Left lung (tissue), 10 donors: ENCODE results near the gene FBXL2. TPM values are rescaled to one million over a fixed set of nuclear protein-coding genes. Genes with fewer than 3 reads are reported as not detected.

Experiments used
- ATAC-seq: fragments of 200-7000 bp; cut with Tn5 transposase; one replicate; pipeline ENCODE4 v1.9.1; 2020; ENCODE audit warnings: moderate library complexity
- DNase-seq, 4 donors: peaks; one replicate each; pipeline ENCODE4 v3.0.0-alpha.2; 2013 to 2020
- H3K27ac ChIP-seq, 2 donors: fragments of 200-600 bp; sonication (generic) in 1 of 2; one replicate each; pipeline versions ENCODE4 v1.5.0 to v1.8.0; 2020 to 2021
- H3K27me3 ChIP-seq, 2 donors: fragments of 200-600 bp; sonication (generic) in 1 of 2; one replicate each; pipeline versions ENCODE4 v1.5.0 to v1.8.0; 2020 to 2021
- H3K36me3 ChIP-seq, 2 donors: fragments of 200-600 bp; sonication (generic) in 1 of 2; one replicate each; pipeline versions ENCODE4 v1.5.0 to v1.8.0; 2020 to 2021
- H3K4me1 ChIP-seq, 2 donors: fragments of 200-600 bp; one replicate each; pipeline ENCODE4 v1.8.0; 2021
- H3K4me3 ChIP-seq, 2 donors: fragments of 200-600 bp; sonication (generic) in 1 of 2; one replicate each; pipeline versions ENCODE4 v1.5.0 to v1.8.0; 2020 to 2021; ENCODE audit warnings: mild to moderate bottlenecking in 1 of 2
- H3K9me3 ChIP-seq, 2 donors: fragments of 200-600 bp; sonication (generic) in 1 of 2; one replicate each; pipeline versions ENCODE4 v1.5.0 to v1.8.0; 2020 to 2021
- CTCF ChIP-seq, 2 donors: fragments of 200-600 bp; sonication (generic) in 1 of 2; IDR thresholded peaks; one replicate each; pipeline versions ENCODE4 v1.5.0 to v1.8.0; 2021; ENCODE audit warnings: antibody characterized with exemption in 2 of 2
- intact Hi-C, 2 donors: fragments of 100-400 bp; cut with DNase I; formaldehyde crosslinking; loops; one replicate each; pipeline versions ENCODE4 v1.11.2 to v1.14.2; 2022
- polyA plus RNA-seq, 6 donors: library from polyadenylated mRNA; unstranded; fragments of 120-200 nt; gene quantifications; one replicate each; pipeline ENCODE4 v1.2.1, GENCODE V29; 2013; ENCODE audit not compliant: insufficient read length in 6 of 6
- total RNA-seq, 2 donors: library from RNA; stranded (reverse); fragmentation: NEBNext Ultra II Directional; extraction: Animal tissue kit (Norgen Biotek cat#: 25700); gene quantifications; one replicate each; pipeline ENCODE4 v1.2.1, GENCODE V29; 2021
- donor health status: DM: no; HTN: yes; CAD: no.
- donor health status: DM: no; HTN: no; CAD: no.

FBXL2 gene
- total and polyA plus RNA-seq, 8 donors = 7.5 to 35.7 (median 29.9) TPM

- ATAC-seq (no peak), DNase-seq (no peak)
- no peak for TF ChIP-seq CTCF (IDR thresholded peaks at IDR 0.05)
- intact Hi-C loops = no loop called here
- Histone ChIP-seq H3K4me3 (no peak overlapping the region), H3K27ac (no peak overlapping the region), H3K36me3 (peaks cover 0 to 99% of the 10 kb centered on the region in 2 donors), H3K27me3 (no peaks in the 10 kb centered on the region), H3K9me3 (no peaks in the 10 kb centered on the region), H3K4me1 (no peaks in the 10 kb centered on the region)
Observed at GRCh38 chr3:33389908-33390307, 112.7 kb downstream of the FBXL2 start.

DNA sequence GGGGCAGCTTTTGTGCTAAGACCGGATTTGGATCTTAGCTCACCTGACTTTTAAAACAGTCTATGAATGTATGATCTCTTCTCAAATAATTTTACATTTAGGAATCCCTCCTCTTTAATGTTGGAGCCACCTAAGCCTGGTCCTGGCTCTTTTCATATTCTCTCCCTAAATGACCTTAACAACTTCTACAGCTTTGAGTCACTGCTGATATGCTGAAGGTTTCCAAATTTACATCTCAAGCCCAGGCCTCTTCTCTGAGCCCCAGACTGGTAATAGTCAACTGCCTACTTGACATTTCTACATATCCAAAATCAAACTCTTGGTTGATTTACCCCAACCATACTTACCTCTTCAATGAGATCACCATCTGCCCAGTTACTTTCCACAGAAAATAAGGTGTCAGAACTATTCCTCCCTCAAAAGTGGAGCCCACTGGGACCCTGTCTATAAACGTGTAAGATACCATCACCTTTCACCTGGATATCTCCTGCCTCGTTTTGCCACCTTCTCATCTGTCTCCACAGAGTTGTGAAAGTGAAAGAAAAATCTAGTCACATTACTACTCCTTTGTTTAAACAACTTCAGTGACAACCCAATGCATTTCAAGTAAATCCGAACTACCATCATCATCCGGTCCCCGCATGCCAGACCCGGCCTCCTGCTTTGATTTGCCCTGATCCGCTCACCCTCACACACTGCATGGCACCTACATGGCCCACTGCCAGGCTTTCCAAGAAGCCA is 114.2 kb downstream of the FBXL2 start:
- peaks cover 0 to 99% of the 10 kb centered on the region in 2 donors for H3K36me3 ChIP-seq
- intact Hi-C loops = no loop called here

GRCh38 chr3:33392144-33392543 is 114.9 kb downstream of the FBXL2 start:
- ATAC-seq = no peak
- no peak for DNase-seq
- Histone ChIP-seq H3K4me1 (no peaks in the 10 kb centered on the region), H3K27ac (no peak overlapping the region), H3K36me3 (peaks cover 0 to 99% of the 10 kb centered on the region in 2 donors), H3K27me3 (no peaks in the 10 kb centered on the region), H3K9me3 (no peaks in the 10 kb centered on the region), H3K4me3 (no peak overlapping the region)
- intact Hi-C loops = no loop called here
- TF ChIP-seq CTCF (IDR thresholded peaks at IDR 0.05) = no peak

More for the DNA sequence above, 114.2 kb downstream of the FBXL2 start:
- Histone ChIP-seq H3K27me3 (no peaks in the 10 kb centered on the region), H3K27ac (no peak overlapping the region), H3K4me1 (no peaks in the 10 kb centered on the region), H3K4me3 (no peak overlapping the region), H3K9me3 (no peaks in the 10 kb centered on the region)
- ATAC-seq (no peak), DNase-seq (no peak)
- no peak for TF ChIP-seq CTCF (IDR thresholded peaks at IDR 0.05)

DNA sequence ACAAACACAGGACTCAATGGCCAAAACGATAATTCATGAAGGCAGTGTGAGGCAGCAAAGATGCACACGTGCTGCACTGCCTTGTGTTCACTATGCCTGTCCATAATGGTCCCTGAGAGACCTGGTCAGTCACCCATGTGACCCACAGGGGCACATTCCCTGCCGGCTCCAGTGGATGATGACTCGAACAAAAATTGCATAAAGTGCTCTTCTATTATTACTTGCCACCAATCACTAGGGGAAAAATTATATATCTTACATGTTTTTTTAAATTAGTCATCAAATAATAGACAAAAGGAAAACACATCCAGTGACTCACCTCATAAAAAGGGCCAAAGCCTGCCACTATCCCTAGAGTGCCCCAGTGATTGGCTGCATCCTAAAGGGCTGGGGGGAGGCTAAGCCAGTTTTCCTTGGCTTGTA is 115.5 kb downstream of the FBXL2 start:
- intact Hi-C loops = no loop called here
- no peak for TF ChIP-seq CTCF (IDR thresholded peaks at IDR 0.05)
- peaks cover 0 to 99% of the 10 kb centered on the region in 2 donors for H3K36me3 ChIP-seq

GRCh38 chr3:33394403-33395054 is 117.3 kb downstream of the FBXL2 start:
- no peak for TF ChIP-seq CTCF (IDR thresholded peaks at IDR 0.05)
- DNase-seq = no peak
- Histone ChIP-seq H3K4me3 (no peak overlapping the region), H3K9me3 (no peaks in the 10 kb centered on the region), H3K27ac (no peak overlapping the region), H3K4me1 (no peaks in the 10 kb centered on the region), H3K36me3 (peaks cover 0 to 100% of the 10 kb centered on the region in 2 donors), H3K27me3 (no peaks in the 10 kb centered on the region)
- no peak for ATAC-seq
- intact Hi-C loops = no loop called here

More for the DNA sequence above, 115.5 kb downstream of the FBXL2 start:
- H3K9me3 ChIP-seq = no peaks in the 10 kb centered on the region
- no peaks in the 10 kb centered on the region for H3K27me3 ChIP-seq
- no peak overlapping the region for H3K4me3 ChIP-seq
- no peak for DNase-seq
- ATAC-seq = peak; percentile 46
- H3K27ac ChIP-seq = no peak overlapping the region
- H3K4me1 ChIP-seq = no peaks in the 10 kb centered on the region
